ENCODE measurements around the gene SBF2.
"Not testable (repeated sequence)": the region's sequence is repeated elsewhere in the genome, so short reads cannot be mapped to it uniquely, and the experiment has no call there.

Gene SBF2

DNA sequence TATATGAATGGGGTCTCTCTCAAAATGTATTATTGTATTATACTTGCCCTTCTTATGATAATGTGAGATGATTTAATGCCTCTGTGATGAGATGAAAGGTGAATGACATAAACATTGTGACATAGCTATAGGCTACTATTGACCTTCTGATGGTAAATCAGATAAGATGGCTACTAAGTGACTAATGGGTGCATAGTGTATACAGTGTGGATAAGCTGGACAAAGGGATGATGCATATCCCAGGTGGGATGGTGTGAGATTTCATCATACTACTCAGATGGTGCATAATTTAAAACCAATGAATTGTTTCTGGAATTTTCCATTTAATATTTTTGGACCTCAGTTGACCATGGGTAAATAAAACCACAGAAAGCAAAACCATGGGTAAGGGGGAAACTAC lies 243.5 kb downstream of the SBF2 start:
- Histone ChIP-seq H3K9me3 (ENCODE audit: control insufficient read depth, insufficient read depth, low read length) (no peaks in the 10 kb centered on the region), H3K4me1 (ENCODE audit: control insufficient read depth, insufficient read depth, low read length) (no peaks in the 10 kb centered on the region), H3K36me3 (ENCODE audit: control insufficient read depth, insufficient read depth, low read length) (no peaks in the 10 kb centered on the region), H3K9ac (ENCODE audit: low read depth, low read length) (no peak overlapping the region), H3K27me3 (ENCODE audit: control insufficient read depth, insufficient read depth, low read length) (no peaks in the 10 kb centered on the region), H3K4me3 (ENCODE audit: low read depth, low read length) (no peak overlapping the region)

DNA sequence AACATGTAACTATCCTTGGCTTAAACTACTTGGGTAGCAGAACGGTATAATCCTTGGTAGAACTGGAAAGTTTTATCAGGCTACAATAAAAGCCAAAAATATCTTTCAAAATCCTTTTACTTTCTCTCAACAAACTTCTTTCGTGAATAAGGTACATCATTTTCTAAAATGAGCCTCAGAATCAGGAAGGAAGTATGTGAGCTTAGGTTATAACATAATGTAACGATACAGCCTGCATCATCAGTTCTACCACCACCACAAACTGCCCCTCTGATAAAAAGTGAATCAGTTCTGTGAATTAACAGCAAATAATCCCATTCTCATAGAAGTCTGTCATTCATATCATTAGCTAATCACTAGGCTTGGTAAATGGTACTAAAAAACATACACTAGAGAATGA lies 244.3 kb downstream of the SBF2 start:
- Histone ChIP-seq H3K9me3 (ENCODE audit: control insufficient read depth, insufficient read depth, low read length) (peaks cover 5% of the 10 kb centered on the region), H3K27me3 (ENCODE audit: control insufficient read depth, insufficient read depth, low read length) (no peaks in the 10 kb centered on the region), H3K4me1 (ENCODE audit: control insufficient read depth, insufficient read depth, low read length) (no peaks in the 10 kb centered on the region), H3K9ac (ENCODE audit: low read depth, low read length) (no peak overlapping the region), H3K4me3 (ENCODE audit: low read depth, low read length) (no peak overlapping the region), H3K36me3 (ENCODE audit: control insufficient read depth, insufficient read depth, low read length) (no peaks in the 10 kb centered on the region)

DNA sequence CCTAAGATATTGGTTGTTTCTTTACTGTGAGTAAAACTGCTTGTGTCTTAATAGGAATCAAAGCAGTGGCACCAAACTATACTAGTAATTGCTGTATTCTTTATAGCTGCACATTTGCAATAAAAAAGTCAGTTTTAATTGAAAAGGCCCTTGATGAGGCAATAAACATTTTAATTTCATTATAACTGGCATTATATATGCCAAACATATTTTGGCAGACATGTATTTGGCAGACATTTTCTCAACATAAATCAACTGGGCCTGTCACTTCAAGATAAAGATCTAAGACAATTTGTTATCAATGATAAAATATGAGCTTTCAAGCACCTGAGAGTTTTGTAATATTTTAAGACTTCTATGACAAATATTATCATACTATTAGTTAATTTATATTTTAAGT lies 245.7 kb downstream of the SBF2 start:
- peaks cover 12% of the 10 kb centered on the region for H3K9me3 ChIP-seq (ENCODE audit: control insufficient read depth, insufficient read depth, low read length)
- no peaks in the 10 kb centered on the region for H3K27me3 ChIP-seq (ENCODE audit: control insufficient read depth, insufficient read depth, low read length)
- no peak overlapping the region for H3K9ac ChIP-seq (ENCODE audit: low read depth, low read length)
- no peaks in the 10 kb centered on the region for H3K4me1 ChIP-seq (ENCODE audit: control insufficient read depth, insufficient read depth, low read length)
- no peaks in the 10 kb centered on the region for H3K36me3 ChIP-seq (ENCODE audit: control insufficient read depth, insufficient read depth, low read length)
- H3K4me3 ChIP-seq (ENCODE audit: low read depth, low read length), result no peak overlapping the region

DNA sequence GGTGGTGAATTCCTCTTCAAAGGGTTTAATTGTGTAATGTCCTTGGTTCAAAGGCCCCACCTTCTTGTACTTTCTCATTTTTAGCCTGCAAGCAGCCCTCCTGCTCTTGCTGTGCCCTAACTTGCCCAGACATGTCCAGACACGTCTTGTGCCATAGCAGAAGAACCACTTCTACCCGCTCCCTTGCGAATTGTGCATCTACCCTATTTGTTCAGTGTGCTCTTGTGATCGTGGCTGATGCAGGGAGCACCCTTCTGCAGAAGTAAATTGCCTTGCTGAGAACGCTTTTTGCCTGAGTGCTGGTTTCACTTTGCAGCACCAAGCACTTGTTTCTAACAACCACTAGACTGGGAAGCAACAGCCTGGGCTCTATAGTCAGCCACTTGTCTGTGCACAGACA lies 249.4 kb downstream of the SBF2 start:
- Histone ChIP-seq H3K4me3 (ENCODE audit: low read depth, low read length) (no peak overlapping the region), H3K9ac (ENCODE audit: low read depth, low read length) (no peak overlapping the region), H3K9me3 (ENCODE audit: control insufficient read depth, insufficient read depth, low read length) (peaks cover 12% of the 10 kb centered on the region), H3K36me3 (ENCODE audit: control insufficient read depth, insufficient read depth, low read length) (no peaks in the 10 kb centered on the region), H3K4me1 (ENCODE audit: control insufficient read depth, insufficient read depth, low read length) (no peaks in the 10 kb centered on the region), H3K27me3 (ENCODE audit: control insufficient read depth, insufficient read depth, low read length) (no peaks in the 10 kb centered on the region)

DNA sequence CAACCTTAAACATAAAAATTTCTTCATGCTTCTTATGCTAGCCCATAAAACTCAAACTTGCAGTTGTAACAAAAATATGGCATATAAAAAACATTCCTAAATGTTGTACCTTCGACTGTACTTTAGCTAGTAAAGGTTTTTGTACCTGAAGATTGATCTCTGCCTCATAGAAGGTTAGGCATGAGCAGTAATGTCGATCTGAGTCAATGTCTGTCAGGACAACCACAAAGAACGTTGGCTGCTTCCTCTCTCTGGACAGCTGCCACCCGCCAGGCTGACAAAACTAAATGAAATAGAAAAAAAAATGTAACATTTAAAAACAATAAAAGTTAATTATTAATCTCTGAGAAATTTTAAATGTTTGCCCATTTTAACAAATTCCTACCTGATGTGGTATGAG lies 251.3 kb downstream of the SBF2 start:
- Histone ChIP-seq H3K27me3 (ENCODE audit: control insufficient read depth, insufficient read depth, low read length) (no peaks in the 10 kb centered on the region), H3K9ac (ENCODE audit: low read depth, low read length) (no peak overlapping the region), H3K4me3 (ENCODE audit: low read depth, low read length) (no peak overlapping the region), H3K36me3 (ENCODE audit: control insufficient read depth, insufficient read depth, low read length) (no peaks in the 10 kb centered on the region), H3K4me1 (ENCODE audit: control insufficient read depth, insufficient read depth, low read length) (no peaks in the 10 kb centered on the region), H3K9me3 (ENCODE audit: control insufficient read depth, insufficient read depth, low read length) (peaks cover 12% of the 10 kb centered on the region)

DNA sequence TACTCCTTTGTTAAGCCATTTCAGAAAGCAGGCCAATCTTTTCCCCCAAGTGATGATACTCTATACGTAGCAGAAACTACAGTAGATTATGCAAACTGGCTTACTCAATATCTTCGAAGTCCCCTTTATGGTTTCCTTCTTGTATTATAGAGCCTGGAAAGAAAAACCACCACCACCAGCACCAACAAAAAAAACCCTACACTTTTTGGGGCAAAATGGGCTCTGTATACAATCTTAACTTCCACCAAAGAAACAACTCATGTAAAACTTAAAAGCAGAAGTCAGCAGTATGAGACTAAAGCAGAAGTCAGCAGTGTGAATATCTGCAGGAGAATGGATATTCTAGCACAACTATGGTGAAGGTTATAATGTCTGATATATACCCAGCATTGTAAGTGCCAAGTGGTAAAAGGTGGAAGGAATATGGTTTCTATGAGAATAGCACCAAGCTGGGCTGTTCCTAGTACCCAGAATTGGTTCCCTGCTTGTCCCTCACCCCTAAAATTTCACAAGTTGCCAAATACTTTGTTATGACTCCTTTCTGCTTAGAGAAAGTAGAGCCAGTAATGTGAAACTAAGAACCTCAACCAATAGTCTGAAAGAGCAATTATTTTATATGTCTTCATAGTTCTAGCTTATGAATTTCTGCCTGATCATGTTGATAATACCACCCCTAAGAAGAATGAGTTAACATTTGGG lies 252.1 kb downstream of the SBF2 start:
- Histone ChIP-seq H3K4me1 (ENCODE audit: control insufficient read depth, insufficient read depth, low read length) (no peaks in the 10 kb centered on the region), H3K9me3 (ENCODE audit: control insufficient read depth, insufficient read depth, low read length) (peaks cover 12% of the 10 kb centered on the region), H3K9ac (ENCODE audit: low read depth, low read length) (no peak overlapping the region), H3K4me3 (ENCODE audit: low read depth, low read length) (no peak overlapping the region), H3K36me3 (ENCODE audit: control insufficient read depth, insufficient read depth, low read length) (no peaks in the 10 kb centered on the region), H3K27me3 (ENCODE audit: control insufficient read depth, insufficient read depth, low read length) (no peaks in the 10 kb centered on the region)

DNA sequence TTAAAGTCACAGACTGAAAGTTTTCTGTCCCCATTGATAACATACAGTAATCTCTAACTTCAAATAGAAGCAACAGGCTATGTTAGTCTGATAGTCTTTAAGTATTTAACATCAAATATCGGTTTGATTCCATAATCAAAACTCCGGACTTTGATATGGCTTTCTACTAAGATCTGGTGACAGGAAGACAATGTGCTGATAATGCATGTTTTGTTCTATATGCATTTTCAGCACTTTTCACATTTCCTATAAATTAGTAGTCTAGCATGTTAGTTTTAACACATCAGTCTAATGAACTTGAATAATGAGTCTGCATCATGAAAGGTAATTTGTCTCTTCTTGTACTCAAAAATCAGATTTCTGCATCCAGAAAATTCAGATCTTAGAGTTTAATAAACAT lies 252.7 kb downstream of the SBF2 start:
- H3K9me3 ChIP-seq (ENCODE audit: control insufficient read depth, insufficient read depth, low read length), result peaks cover 12% of the 10 kb centered on the region
- no peak overlapping the region for H3K9ac ChIP-seq (ENCODE audit: low read depth, low read length)
- no peaks in the 10 kb centered on the region for H3K27me3 ChIP-seq (ENCODE audit: control insufficient read depth, insufficient read depth, low read length)
- H3K4me3 ChIP-seq (ENCODE audit: low read depth, low read length), result no peak overlapping the region
- H3K4me1 ChIP-seq (ENCODE audit: control insufficient read depth, insufficient read depth, low read length), result no peaks in the 10 kb centered on the region
- H3K36me3 ChIP-seq (ENCODE audit: control insufficient read depth, insufficient read depth, low read length), result no peaks in the 10 kb centered on the region

DNA sequence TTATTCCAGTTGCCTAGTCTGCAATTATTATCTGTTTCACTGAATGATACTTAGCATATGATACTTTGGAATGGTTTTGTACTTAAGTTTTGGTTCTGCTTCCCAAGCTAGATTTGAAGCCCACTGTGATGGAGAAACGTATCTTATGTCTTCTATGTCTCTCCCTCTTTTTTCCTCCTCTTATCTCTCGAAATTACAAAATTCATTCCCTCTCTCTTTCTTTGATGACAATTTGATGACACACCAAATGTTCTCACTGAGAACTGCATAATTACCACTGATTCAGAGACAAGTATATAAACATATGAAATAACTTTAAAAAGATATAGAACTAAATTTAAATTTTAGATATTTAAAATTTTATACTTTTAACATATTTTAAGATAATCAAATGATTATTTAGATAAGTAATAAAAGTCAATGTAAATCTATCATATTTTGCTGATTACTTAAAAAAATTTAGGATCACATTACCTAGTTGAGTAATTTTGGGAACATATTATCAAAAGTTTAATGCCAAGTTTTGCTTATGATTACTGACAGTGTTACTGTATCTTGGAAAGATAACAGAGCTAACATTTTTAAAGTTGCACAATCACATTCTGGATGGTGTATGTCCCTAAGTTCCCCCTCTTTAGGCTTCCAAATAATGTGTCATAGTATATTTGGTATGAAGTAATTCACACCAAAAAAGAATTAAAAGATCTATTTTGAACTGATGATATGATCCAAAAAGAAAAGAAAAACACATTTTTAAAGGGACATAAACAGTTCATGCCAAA lies 255.3 kb downstream of the SBF2 start:
- H3K9me3 ChIP-seq (ENCODE audit: control insufficient read depth, insufficient read depth, low read length), result no peaks in the 10 kb centered on the region
- no peaks in the 10 kb centered on the region for H3K27me3 ChIP-seq (ENCODE audit: control insufficient read depth, insufficient read depth, low read length)
- H3K4me1 ChIP-seq (ENCODE audit: control insufficient read depth, insufficient read depth, low read length), result no peaks in the 10 kb centered on the region
- no peaks in the 10 kb centered on the region for H3K36me3 ChIP-seq (ENCODE audit: control insufficient read depth, insufficient read depth, low read length)
- H3K9ac ChIP-seq (ENCODE audit: low read depth, low read length), result no peak overlapping the region
- no peak overlapping the region for H3K4me3 ChIP-seq (ENCODE audit: low read depth, low read length)

DNA sequence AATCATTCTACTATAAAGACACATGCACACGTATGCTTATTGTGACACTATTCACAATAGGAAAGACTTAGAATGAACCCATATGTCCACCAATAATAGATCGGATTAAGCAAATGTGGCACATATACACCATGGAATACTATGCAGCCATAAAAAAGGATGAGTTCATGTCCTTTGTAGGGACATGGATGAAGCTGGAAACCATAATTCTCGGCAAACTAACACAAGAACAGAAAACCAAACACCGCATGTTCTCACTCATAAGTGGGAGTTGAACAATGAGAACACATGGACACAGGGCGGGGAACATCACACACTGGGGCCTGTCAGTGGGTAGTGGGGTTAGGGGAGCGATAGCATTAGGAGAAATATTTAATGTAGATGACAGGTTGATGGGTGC lies 258.1 kb downstream of the SBF2 start:
- not testable (repeated sequence) for H3K9me3 ChIP-seq (ENCODE audit: control insufficient read depth, insufficient read depth, low read length); H3K4me3 ChIP-seq (ENCODE audit: low read depth, low read length); H3K27me3 ChIP-seq (ENCODE audit: control insufficient read depth, insufficient read depth, low read length); H3K36me3 ChIP-seq (ENCODE audit: control insufficient read depth, insufficient read depth, low read length); H3K4me1 ChIP-seq (ENCODE audit: control insufficient read depth, insufficient read depth, low read length); H3K9ac ChIP-seq (ENCODE audit: low read depth, low read length)

DNA sequence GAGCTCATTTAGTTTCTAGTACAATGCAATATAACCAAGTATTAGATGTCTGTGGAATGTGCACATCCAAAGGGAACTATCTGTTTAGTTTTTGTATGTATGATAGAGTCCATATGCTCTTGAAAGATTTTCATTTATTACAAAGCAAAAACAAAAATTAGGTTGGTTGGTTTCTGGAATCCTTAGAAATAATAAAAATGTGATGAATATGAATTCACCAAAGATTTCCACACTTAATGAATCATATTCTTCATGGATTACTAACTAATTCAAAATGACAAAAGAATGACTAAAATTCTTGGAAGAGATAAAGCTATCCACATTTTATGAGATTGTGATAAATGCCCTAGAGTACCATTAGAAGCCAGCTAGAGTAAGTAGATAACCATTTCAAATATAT lies 261.1 kb downstream of the SBF2 start:
- H3K4me3 ChIP-seq (ENCODE audit: low read depth, low read length), result no peak overlapping the region
- no peaks in the 10 kb centered on the region for H3K4me1 ChIP-seq (ENCODE audit: control insufficient read depth, insufficient read depth, low read length)

DNA sequence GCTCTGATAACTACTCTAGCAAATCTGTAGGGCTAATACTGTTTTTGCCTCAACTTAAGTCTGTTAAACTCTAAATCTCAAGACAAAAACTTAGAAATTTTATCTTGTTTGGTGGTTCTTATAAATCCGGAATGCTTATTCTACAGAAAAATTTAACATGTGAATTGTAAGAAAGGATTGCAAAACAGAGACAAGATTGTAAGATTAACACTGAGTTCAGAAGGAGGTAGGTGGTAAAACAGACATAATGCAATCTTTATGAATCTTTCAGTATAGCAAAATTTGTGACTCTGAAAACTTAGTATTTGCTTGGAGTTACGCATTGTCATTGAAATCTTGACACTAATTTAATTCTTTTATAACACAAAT lies 263.9 kb downstream of the SBF2 start:
- H3K36me3 ChIP-seq (ENCODE audit: control insufficient read depth, insufficient read depth, low read length), result no peaks in the 10 kb centered on the region
- H3K9me3 ChIP-seq (ENCODE audit: control insufficient read depth, insufficient read depth, low read length), result no peaks in the 10 kb centered on the region
- no peaks in the 10 kb centered on the region for H3K4me1 ChIP-seq (ENCODE audit: control insufficient read depth, insufficient read depth, low read length)
- no peak overlapping the region for H3K9ac ChIP-seq (ENCODE audit: low read depth, low read length)
- no peak overlapping the region for H3K4me3 ChIP-seq (ENCODE audit: low read depth, low read length)
- no peaks in the 10 kb centered on the region for H3K27me3 ChIP-seq (ENCODE audit: control insufficient read depth, insufficient read depth, low read length)

More for the DNA sequence above, 261.1 kb downstream of the SBF2 start:
- Histone ChIP-seq H3K36me3 (ENCODE audit: control insufficient read depth, insufficient read depth, low read length) (no peaks in the 10 kb centered on the region), H3K9ac (ENCODE audit: low read depth, low read length) (no peak overlapping the region), H3K27me3 (ENCODE audit: control insufficient read depth, insufficient read depth, low read length) (no peaks in the 10 kb centered on the region), H3K9me3 (ENCODE audit: control insufficient read depth, insufficient read depth, low read length) (no peaks in the 10 kb centered on the region)

DNA sequence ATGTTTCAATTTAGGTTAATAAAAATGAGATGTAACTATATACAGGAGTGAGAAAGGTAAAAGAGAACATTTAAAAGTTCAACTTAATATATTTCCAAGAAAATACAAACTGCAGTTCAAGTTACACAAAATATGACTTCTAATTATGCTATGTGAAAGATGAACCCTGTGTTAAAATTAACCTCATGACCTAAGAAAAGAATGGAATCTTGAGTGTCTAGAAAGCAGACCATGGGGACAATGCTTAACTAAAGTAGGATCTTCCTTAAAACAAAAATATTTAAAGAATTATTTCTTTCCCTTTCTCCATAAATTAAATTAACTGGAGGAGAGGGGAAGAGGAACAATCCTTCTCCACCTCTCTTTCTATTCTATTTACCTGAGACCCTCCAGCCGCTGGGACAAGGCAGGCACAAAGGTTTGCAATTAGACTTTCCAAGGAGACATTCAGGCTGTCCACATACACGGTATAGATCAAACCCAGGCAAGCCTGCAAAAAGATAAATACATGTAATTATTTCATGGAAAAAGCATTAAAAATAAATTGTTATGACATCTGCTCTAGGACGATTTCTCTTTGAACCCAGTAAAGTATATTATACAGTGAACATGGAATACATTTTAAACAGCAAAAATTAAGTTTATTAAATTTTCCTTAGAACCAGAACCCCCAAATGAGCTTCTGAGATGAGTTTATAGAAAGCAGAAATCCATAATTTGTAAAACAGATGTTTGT lies 264.5 kb downstream of the SBF2 start:
- H3K27me3 ChIP-seq (ENCODE audit: control insufficient read depth, insufficient read depth, low read length), result no peaks in the 10 kb centered on the region
- peaks cover 1% of the 10 kb centered on the region for H3K4me1 ChIP-seq (ENCODE audit: control insufficient read depth, insufficient read depth, low read length)
- no peak overlapping the region for H3K9ac ChIP-seq (ENCODE audit: low read depth, low read length)
- no peaks in the 10 kb centered on the region for H3K9me3 ChIP-seq (ENCODE audit: control insufficient read depth, insufficient read depth, low read length)
- no peak overlapping the region for H3K4me3 ChIP-seq (ENCODE audit: low read depth, low read length)
- H3K36me3 ChIP-seq (ENCODE audit: control insufficient read depth, insufficient read depth, low read length), result no peaks in the 10 kb centered on the region
